Retinal pigment epithelial cell (primary cell): ENCODE measurements around the gene HLCS.

ENCODE experiments used
- DNase-seq: peaks from one replicate; pipeline ENCODE4 v3.0.0-alpha.2; 2010; ENCODE audit warnings: low read depth
- H3K4me3 ChIP-seq: 2 replicates; pipeline ENCODE4 v1.5.1; 2011; ENCODE audit warnings: mild to moderate bottlenecking, low read length, control low read depth, moderate library complexity
- CTCF ChIP-seq: conservative IDR thresholded peaks from 2 replicates; pipeline ENCODE4 v1.5.1; 2011; ENCODE audit warnings: low read depth, low read length, control low read depth, inconsistent platforms

HLCS gene

GRCh38 chr21:36892201-36892600 lies 74.3 kb downstream of the HLCS start:
- no peak for DNase-seq
- H3K4me3 ChIP-seq = no peak overlapping the region
- TF ChIP-seq CTCF = no peak

- DNase-seq = no peak
- no peak overlapping the region for H3K4me3 ChIP-seq
- no peak for TF ChIP-seq CTCF
These were observed 74.8 kb downstream of the HLCS start for GRCh38 chr21:36891692-36892091.

GRCh38 chr21:36891121-36891520 lies 75.3 kb downstream of the HLCS start:
- no peak for TF ChIP-seq CTCF
- DNase-seq = no peak
- H3K4me3 ChIP-seq = no peak overlapping the region

GRCh38 chr21:36890086-36890485 lies 76.4 kb downstream of the HLCS start:
- DNase-seq = no peak
- no peak for TF ChIP-seq CTCF
- H3K4me3 ChIP-seq = no peak overlapping the region

- TF ChIP-seq CTCF = no peak
- DNase-seq = no peak
- H3K4me3 ChIP-seq = no peak overlapping the region
These were observed 77.1 kb downstream of the HLCS start for GRCh38 chr21:36889401-36889800.

GRCh38 chr21:36888466-36888865 lies 78.0 kb downstream of the HLCS start:
- no peak overlapping the region for H3K4me3 ChIP-seq
- DNase-seq = no peak
- no peak for TF ChIP-seq CTCF

- DNase-seq = no peak
- no peak for TF ChIP-seq CTCF
- H3K4me3 ChIP-seq = no peak overlapping the region
These were observed 78.5 kb downstream of the HLCS start for GRCh38 chr21:36887963-36888362.
